ENCODE measurements around the gene FYB2. TPM values are rescaled to one million over a fixed set of nuclear protein-coding genes. Genes with fewer than 3 reads are reported as not detected.

The FYB2 gene
- total RNA-seq, 2 donors from 2014 or later: not detected

- ATAC-seq (ENCODE audit: insufficient number of reproducible peaks, low FRiP score, low read depth) (no peak), DNase-seq (ENCODE audit: low spot score) (no peak)
- no peaks in the 10 kb centered on the region for H3K9me3 ChIP-seq
- H3K4me3 ChIP-seq: no peak overlapping the region
- H3K36me3 ChIP-seq: no peaks in the 10 kb centered on the region
- no peak for TF ChIP-seq CTCF (IDR thresholded peaks at IDR 0.05)
- no peaks in the 10 kb centered on the region for H3K27me3 ChIP-seq (replicated peaks; ENCODE audit: insufficient read depth)
- no peak overlapping the region for H3K27ac ChIP-seq
- peaks cover 0 to 6% of the 10 kb centered on the region in 2 donors for H3K4me1 ChIP-seq (ENCODE audit: control insufficient read depth in 1 of 2, low read depth in 2 of 2)
Measured at GRCh38 chr1:56835657-56836056, 16.5 kb upstream of the FYB2 start.

- TF ChIP-seq CTCF (IDR thresholded peaks at IDR 0.05): no peak
- H3K4me1 ChIP-seq (ENCODE audit: control insufficient read depth in 1 of 2, low read depth in 2 of 2): peaks cover 0 to 6% of the 10 kb centered on the region in 2 donors
- DNase-seq (ENCODE audit: low spot score): no peak
- H3K27ac ChIP-seq: no peak overlapping the region
- H3K27me3 ChIP-seq (replicated peaks; ENCODE audit: insufficient read depth): no peaks in the 10 kb centered on the region
- no peak overlapping the region for H3K4me3 ChIP-seq
- H3K36me3 ChIP-seq: no peaks in the 10 kb centered on the region
- no peak for ATAC-seq (ENCODE audit: insufficient number of reproducible peaks, low FRiP score, low read depth)
- no peaks in the 10 kb centered on the region for H3K9me3 ChIP-seq
Measured at GRCh38 chr1:56834137-56834900, 15.1 kb upstream of the FYB2 start.

- ATAC-seq (ENCODE audit: insufficient number of reproducible peaks, low FRiP score, low read depth) (no peak), DNase-seq (ENCODE audit: low spot score) (no peak)
- Histone ChIP-seq H3K4me3 (no peak overlapping the region), H3K36me3 (no peaks in the 10 kb centered on the region), H3K27ac (peak overlapping the region in 1 of 2 donors; percentile 7), H3K27me3 (replicated peaks; ENCODE audit: insufficient read depth) (no peaks in the 10 kb centered on the region), H3K4me1 (ENCODE audit: control insufficient read depth in 1 of 2, low read depth in 2 of 2) (peaks cover 0 to 6% of the 10 kb centered on the region in 2 donors), H3K9me3 (no peaks in the 10 kb centered on the region)
- TF ChIP-seq CTCF (IDR thresholded peaks at IDR 0.05): no peak
Measured at GRCh38 chr1:56833088-56833487, 13.9 kb upstream of the FYB2 start.

- no peaks in the 10 kb centered on the region for H3K27me3 ChIP-seq (replicated peaks; ENCODE audit: insufficient read depth)
- no peak for DNase-seq (ENCODE audit: low spot score)
- peaks cover 0 to 6% of the 10 kb centered on the region in 2 donors for H3K4me1 ChIP-seq (ENCODE audit: control insufficient read depth in 1 of 2, low read depth in 2 of 2)
- no peaks in the 10 kb centered on the region for H3K36me3 ChIP-seq
- peak overlapping the region; percentile 49 for H3K4me3 ChIP-seq
- peak; percentile 99 for TF ChIP-seq CTCF (IDR thresholded peaks at IDR 0.05)
- ATAC-seq (ENCODE audit: insufficient number of reproducible peaks, low FRiP score, low read depth): peak; percentile 92
- no peaks in the 10 kb centered on the region for H3K9me3 ChIP-seq
- no peak overlapping the region for H3K27ac ChIP-seq
Measured at GRCh38 chr1:56831871-56832693, 12.9 kb upstream of the FYB2 start.

- H3K4me1 ChIP-seq (ENCODE audit: control insufficient read depth in 1 of 2, low read depth in 2 of 2): peaks cover 0 to 6% of the 10 kb centered on the region in 2 donors
- no peaks in the 10 kb centered on the region for H3K9me3 ChIP-seq
- no peak overlapping the region for H3K4me3 ChIP-seq
- DNase-seq (ENCODE audit: low spot score): no peak
- no peaks in the 10 kb centered on the region for H3K36me3 ChIP-seq
- no peak for TF ChIP-seq CTCF (IDR thresholded peaks at IDR 0.05)
- no peak for ATAC-seq (ENCODE audit: insufficient number of reproducible peaks, low FRiP score, low read depth)
- H3K27me3 ChIP-seq (replicated peaks; ENCODE audit: insufficient read depth): no peaks in the 10 kb centered on the region
- no peak overlapping the region for H3K27ac ChIP-seq
Measured at GRCh38 chr1:56830052-56830451, 10.8 kb upstream of the FYB2 start.
